HEK293T (cell line): ENCODE data around the gene C2orf68.

ENCODE experiments used
- ARNT ChIP-seq: fragments of 450-650 bp; IDR thresholded peaks from 2 replicates; pipeline ENCODE4 v1.6.1; 2017; ENCODE audit warnings: mild to moderate bottlenecking
- ELF4 ChIP-seq: fragments of 450-650 bp; IDR thresholded peaks from 2 replicates; pipeline ENCODE4 v1.6.1; 2017; ENCODE audit warnings: antibody characterized with exemption
- FOXM1 ChIP-seq: fragments of 450-650 bp; IDR thresholded peaks from 2 replicates; pipeline ENCODE4 v1.6.1; 2017; ENCODE audit warnings: mild to moderate bottlenecking, borderline replicate concordance
- HDGF ChIP-seq: fragments of 450-650 bp; IDR thresholded peaks from 2 replicates; pipeline ENCODE4 v1.6.1; 2017; ENCODE audit warnings: antibody characterized with exemption, borderline replicate concordance
- L3MBTL2 ChIP-seq: fragments of 450-650 bp; conservative IDR thresholded peaks from 2 replicates; pipeline ENCODE4 v1.6.1; 2016; ENCODE audit warnings: mild to moderate bottlenecking
- PKNOX1 ChIP-seq: fragments of 450-650 bp; IDR thresholded peaks from 2 replicates; pipeline ENCODE4 v1.6.1; 2016
- SP1 ChIP-seq: fragments of 450-650 bp; IDR thresholded peaks from 2 replicates; pipeline ENCODE4 v1.6.1; 2017
- SUZ12 ChIP-seq: fragments of 450-650 bp; IDR thresholded peaks from 2 replicates; pipeline ENCODE4 v1.6.1; 2016; ENCODE audit warnings: mild to moderate bottlenecking
- ZNF384 ChIP-seq: fragments of 450-650 bp; IDR thresholded peaks from 2 replicates; pipeline ENCODE4 v1.6.1; 2016

- TF ChIP-seq SUZ12: no peak
- TF ChIP-seq FOXM1: no peak
- TF ChIP-seq ELF4: no peak
- TF ChIP-seq ZNF384: no peak
- TF ChIP-seq HDGF: no peak
- no peak for TF ChIP-seq PKNOX1
- TF ChIP-seq ARNT: no peak
- no peak for TF ChIP-seq SP1
- no peak for TF ChIP-seq L3MBTL2
Observed at GRCh38 chr2:85642725-85643124, 30.9 kb upstream of the C2orf68 start.
